Neural cell (in vitro differentiated cells): Measurements from ENCODE around the gene APBA2. TPM values are rescaled to one million over a fixed set of nuclear protein-coding genes. Genes with fewer than 3 reads are reported as not detected.

ENCODE experiments used
- H2AFZ ChIP-seq: fragments of 200-600, 300-800 bp; sonication (generic), shearing (Covaris generic); 2 replicates; pipeline ENCODE4 v1.6.0; 2014; ENCODE audit warnings: low read depth, mild to moderate bottlenecking, antibody characterized with exemption, low read length, moderate library complexity
- H3F3A ChIP-seq: fragments of 200-600 bp; shearing (Covaris generic); 2 replicates; pipeline ENCODE4 v1.6.1; 2016; ENCODE audit warnings: mild to moderate bottlenecking, moderate library complexity, mixed read lengths, antibody characterized with exemption, low read length; ENCODE audit not compliant: insufficient read depth, poor library complexity, severe bottlenecking
- H3K27ac ChIP-seq: fragments of 200-600, 300-800 bp; sonication (generic), shearing (Covaris generic); 2 replicates; pipeline ENCODE4 v1.5.1; 2014; ENCODE audit warnings: mild to moderate bottlenecking, low read length, moderate library complexity
- H3K27me3 ChIP-seq: fragments of 300-800, 200-600 bp; sonication (generic), shearing (Covaris generic); 2 replicates; pipeline ENCODE4 v1.6.0; 2014; ENCODE audit warnings: mild to moderate bottlenecking, low read depth, low read length, moderate library complexity; ENCODE audit not compliant: insufficient read depth
- H3K36me3 ChIP-seq: fragments of 300-800, 200-600 bp; sonication (generic), shearing (Covaris generic); 2 replicates; pipeline ENCODE4 v1.5.1; 2014; ENCODE audit warnings: mild to moderate bottlenecking, antibody characterized with exemption, low read length, moderate library complexity; ENCODE audit not compliant: insufficient read depth
- H3K4me2 ChIP-seq: fragments of 300-800, 200-600 bp; sonication (generic), shearing (Covaris generic); 2 replicates; pipeline ENCODE4 v1.6.0; 2014; ENCODE audit warnings: mild to moderate bottlenecking, low read length
- H3K4me3 ChIP-seq: fragments of 300-800, 200-600 bp; sonication (generic), shearing (Covaris generic); 2 replicates; pipeline ENCODE4 v1.5.1; 2014; ENCODE audit warnings: mild to moderate bottlenecking, low read length, moderate library complexity
- H3K79me2 ChIP-seq: fragments of 200-600 bp; shearing (Covaris generic); replicated peaks from 2 replicates; pipeline ENCODE4 v1.6.0; 2014; ENCODE audit warnings: mild to moderate bottlenecking, low read length, moderate library complexity; ENCODE audit not compliant: insufficient read depth
- H3K9ac ChIP-seq: fragments of 300-800, 200-600 bp; sonication (generic), shearing (Covaris generic); 2 replicates; pipeline ENCODE4 v1.6.1; 2016; ENCODE audit warnings: mild to moderate bottlenecking, low read length, mixed read lengths
- H3K9me2 ChIP-seq: fragments of 200-600 bp; shearing (Covaris generic); 2 replicates; pipeline ENCODE4 v1.6.1; 2016; ENCODE audit warnings: mild to moderate bottlenecking, low read length, mixed read lengths; ENCODE audit not compliant: insufficient read depth
- H3K9me3 ChIP-seq: fragments of 200-600, 300-800 bp; sonication (generic), shearing (Covaris generic); 2 replicates; pipeline ENCODE4 v1.6.1; 2016; ENCODE audit warnings: mild to moderate bottlenecking, mixed run types, low read length, moderate library complexity, mixed read lengths
- H4K20me1 ChIP-seq: fragments of 200-600 bp; shearing (Covaris generic); 2 replicates; pipeline ENCODE4 v1.6.1; 2016; ENCODE audit warnings: mild to moderate bottlenecking, mixed run types; ENCODE audit not compliant: insufficient read depth
- EP300 ChIP-seq: fragments of 450-650 bp; conservative IDR thresholded peaks from 2 replicates; pipeline ENCODE4 v1.6.1; 2014; ENCODE audit warnings: antibody characterized with exemption, mild to moderate bottlenecking, moderate library complexity; ENCODE audit not compliant: poor library complexity, severe bottlenecking
- EZH2 ChIP-seq: fragments of 200-600, 300-800 bp; shearing (Covaris generic), sonication (generic); IDR thresholded peaks from 2 replicates; pipeline ENCODE4 v1.6.1; 2014; ENCODE audit warnings: antibody characterized with exemption, low read length, borderline replicate concordance, mild to moderate bottlenecking; ENCODE audit not compliant: insufficient read depth, poor library complexity, severe bottlenecking
- MXI1 ChIP-seq: fragments of 450-650 bp; conservative IDR thresholded peaks from 2 replicates; pipeline ENCODE4 v1.6.1; 2014; ENCODE audit warnings: antibody characterized with exemption, mild to moderate bottlenecking; ENCODE audit not compliant: poor library complexity, severe bottlenecking
- POLR2AphosphoS5 ChIP-seq: IDR thresholded peaks from 2 replicates; pipeline ENCODE4 v1.6.1; 2012
- RAD21 ChIP-seq: fragments of 450-650 bp; conservative IDR thresholded peaks from 2 replicates; pipeline ENCODE4 v1.6.1; 2014; ENCODE audit warnings: antibody characterized with exemption, mild to moderate bottlenecking, moderate library complexity
- REST ChIP-seq: IDR thresholded peaks from 2 replicates; pipeline ENCODE4 v1.6.1; 2012; ENCODE audit warnings: borderline replicate concordance
- SMC3 ChIP-seq: fragments of 450-650 bp; conservative IDR thresholded peaks from 2 replicates; pipeline ENCODE4 v1.6.1; 2014; ENCODE audit warnings: antibody characterized with exemption, mild to moderate bottlenecking, moderate library complexity; ENCODE audit not compliant: poor library complexity
- TAF1 ChIP-seq: IDR thresholded peaks from 2 replicates; pipeline ENCODE4 v1.6.1; 2012; ENCODE audit warnings: low read depth
- polyA plus RNA-seq: library from polyadenylated mRNA; depleted of rRNA; stranded (reverse); fragments of >200 nt; gene quantifications from 2 replicates; pipeline ENCODE4 v1.2.3, GENCODE V29; 2014
- TF ChIP-seq, protein P1 (sequence below): fragments of 450-650 bp; IDR thresholded peaks from 2 replicates; pipeline ENCODE4 v1.5.1; 2014; ENCODE audit warnings: antibody characterized with exemption, mild to moderate bottlenecking, moderate library complexity; ENCODE audit not compliant: poor library complexity, severe bottlenecking

Gene APBA2
- polyA plus RNA-seq, 1 donor from 2014 or later, result 134 TPM

DNA sequence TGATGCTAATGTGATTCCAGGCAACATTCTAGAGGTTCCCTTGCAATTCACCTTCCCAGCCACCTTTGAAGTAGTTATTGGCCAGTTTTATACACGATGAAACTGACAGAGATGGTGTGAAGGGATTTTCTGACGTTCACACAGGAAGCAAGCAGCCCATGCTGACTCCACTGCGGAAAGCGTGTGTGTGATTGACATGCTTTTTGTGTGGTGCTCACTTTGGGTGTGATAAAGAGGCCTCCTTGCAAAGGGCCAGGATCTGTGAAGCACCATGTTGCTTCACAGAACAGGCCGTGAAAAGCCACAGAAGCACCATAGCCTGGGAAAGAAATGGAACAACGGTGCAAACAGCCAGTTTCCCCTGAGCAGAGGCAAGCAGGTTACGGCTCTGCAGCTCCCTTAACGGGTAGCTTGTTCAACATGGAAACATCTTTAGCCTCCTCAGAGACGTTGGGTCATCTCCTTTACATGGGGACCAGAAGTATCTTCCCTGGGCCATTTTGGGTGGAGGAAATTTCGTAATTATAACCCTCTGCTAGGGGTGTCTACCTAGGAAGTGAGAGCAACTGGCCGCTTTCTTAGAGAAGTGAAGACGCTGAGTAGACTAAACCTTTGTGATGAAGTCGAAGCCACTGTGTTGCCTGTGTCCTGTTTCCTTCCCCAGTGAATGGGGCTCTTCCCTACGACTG, 108.5 kb downstream of the APBA2 start:
- Histone ChIP-seq H2AFZ (no peak overlapping the region), H4K20me1 (no peaks in the 10 kb centered on the region), H3K9me3 (no peaks in the 10 kb centered on the region), H3K36me3 (peaks cover 9% of the 10 kb centered on the region), H3K9me2 (no peaks in the 10 kb centered on the region), H3K79me2 (no peaks in the 10 kb centered on the region), H3K9ac (no peak overlapping the region), H3K27ac (no peak overlapping the region), H3F3A (no peaks in the 10 kb centered on the region), H3K4me2 (no peak overlapping the region), H3K27me3 (no peaks in the 10 kb centered on the region), H3K4me3 (no peak overlapping the region)
- no peak for TF ChIP-seq TAF1
- TF ChIP-seq MXI1, result no peak
- no peak for TF ChIP-seq EP300
- TF ChIP-seq RAD21, result no peak
- no peak for TF ChIP-seq SMC3

DNA sequence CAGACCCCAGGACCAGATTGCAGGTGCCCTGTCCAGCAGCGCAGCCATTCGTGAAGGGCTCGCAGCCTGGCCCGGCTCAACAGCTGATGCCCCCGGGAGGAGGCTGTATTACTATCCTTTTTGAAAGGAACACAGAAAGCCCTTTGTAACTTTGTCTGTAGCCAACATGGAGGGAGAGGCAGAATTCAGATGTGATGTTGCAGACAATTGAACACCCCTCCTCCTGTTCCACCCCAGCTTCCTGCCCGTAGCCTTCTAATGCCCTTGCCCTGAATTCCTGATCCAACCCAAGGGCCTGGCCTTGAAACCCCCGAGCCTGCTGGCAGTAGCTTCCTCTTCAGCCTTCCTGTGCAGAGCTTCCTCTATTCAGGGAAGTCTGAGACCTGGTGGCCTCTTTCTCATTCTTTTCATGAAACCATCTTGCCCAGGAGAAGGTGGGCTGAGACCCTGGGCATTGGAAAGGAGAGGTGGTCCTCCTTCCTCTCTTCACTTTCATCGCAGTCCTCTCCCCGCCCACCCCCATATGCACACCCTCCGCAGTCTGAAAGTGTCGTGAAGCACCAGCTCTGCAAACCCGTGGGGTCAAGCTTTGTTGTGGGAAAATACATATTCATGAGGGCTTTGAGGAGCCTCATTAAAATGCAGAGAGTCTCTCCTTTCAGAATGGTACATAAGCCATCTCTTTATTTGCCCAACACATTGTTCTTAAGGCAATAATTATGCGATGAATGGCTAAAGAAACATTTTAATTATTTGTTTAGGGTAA, 109.2 kb downstream of the APBA2 start:
- Histone ChIP-seq H3K9me3 (no peaks in the 10 kb centered on the region), H3K4me3 (no peak overlapping the region), H3K27ac (no peak overlapping the region), H3K79me2 (no peaks in the 10 kb centered on the region), H3K9ac (no peak overlapping the region), H3K4me2 (no peak overlapping the region), H3K27me3 (no peaks in the 10 kb centered on the region), H3K36me3 (peaks cover 9% of the 10 kb centered on the region), H4K20me1 (no peaks in the 10 kb centered on the region), H3F3A (no peaks in the 10 kb centered on the region), H3K9me2 (no peaks in the 10 kb centered on the region), H2AFZ (no peak overlapping the region)
- TF ChIP-seq TAF1, result no peak
- TF ChIP-seq MXI1, result no peak
- TF ChIP-seq POLR2AphosphoS5, result no peak
- TF ChIP-seq, protein P1, sequence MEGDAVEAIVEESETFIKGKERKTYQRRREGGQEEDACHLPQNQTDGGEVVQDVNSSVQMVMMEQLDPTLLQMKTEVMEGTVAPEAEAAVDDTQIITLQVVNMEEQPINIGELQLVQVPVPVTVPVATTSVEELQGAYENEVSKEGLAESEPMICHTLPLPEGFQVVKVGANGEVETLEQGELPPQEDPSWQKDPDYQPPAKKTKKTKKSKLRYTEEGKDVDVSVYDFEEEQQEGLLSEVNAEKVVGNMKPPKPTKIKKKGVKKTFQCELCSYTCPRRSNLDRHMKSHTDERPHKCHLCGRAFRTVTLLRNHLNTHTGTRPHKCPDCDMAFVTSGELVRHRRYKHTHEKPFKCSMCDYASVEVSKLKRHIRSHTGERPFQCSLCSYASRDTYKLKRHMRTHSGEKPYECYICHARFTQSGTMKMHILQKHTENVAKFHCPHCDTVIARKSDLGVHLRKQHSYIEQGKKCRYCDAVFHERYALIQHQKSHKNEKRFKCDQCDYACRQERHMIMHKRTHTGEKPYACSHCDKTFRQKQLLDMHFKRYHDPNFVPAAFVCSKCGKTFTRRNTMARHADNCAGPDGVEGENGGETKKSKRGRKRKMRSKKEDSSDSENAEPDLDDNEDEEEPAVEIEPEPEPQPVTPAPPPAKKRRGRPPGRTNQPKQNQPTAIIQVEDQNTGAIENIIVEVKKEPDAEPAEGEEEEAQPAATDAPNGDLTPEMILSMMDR, result no peak
- no peak for TF ChIP-seq RAD21
- TF ChIP-seq EP300, result no peak
- TF ChIP-seq EZH2, result no peak
- TF ChIP-seq SMC3, result no peak
- TF ChIP-seq REST, result no peak
